Stimulated activated CD8-positive, alpha-beta memory T cell treated with anti-CD3 and anti-CD28 coated beads, Interleukin-2, amount 100 ng/mL, for 48 hours (primary cell): ENCODE measurements around the gene SLC26A4.
"Not testable (repeated sequence)": the region's sequence is repeated elsewhere in the genome, so short reads cannot be mapped to it uniquely, and the experiment has no call there.

Source experiments
- DNase-seq, 2 donors: peaks; one replicate each; pipeline ENCODE4 v3.0.0-alpha.2; 2020; ENCODE audit warnings: low read depth in 2 of 2

The SLC26A4 gene

DNA sequence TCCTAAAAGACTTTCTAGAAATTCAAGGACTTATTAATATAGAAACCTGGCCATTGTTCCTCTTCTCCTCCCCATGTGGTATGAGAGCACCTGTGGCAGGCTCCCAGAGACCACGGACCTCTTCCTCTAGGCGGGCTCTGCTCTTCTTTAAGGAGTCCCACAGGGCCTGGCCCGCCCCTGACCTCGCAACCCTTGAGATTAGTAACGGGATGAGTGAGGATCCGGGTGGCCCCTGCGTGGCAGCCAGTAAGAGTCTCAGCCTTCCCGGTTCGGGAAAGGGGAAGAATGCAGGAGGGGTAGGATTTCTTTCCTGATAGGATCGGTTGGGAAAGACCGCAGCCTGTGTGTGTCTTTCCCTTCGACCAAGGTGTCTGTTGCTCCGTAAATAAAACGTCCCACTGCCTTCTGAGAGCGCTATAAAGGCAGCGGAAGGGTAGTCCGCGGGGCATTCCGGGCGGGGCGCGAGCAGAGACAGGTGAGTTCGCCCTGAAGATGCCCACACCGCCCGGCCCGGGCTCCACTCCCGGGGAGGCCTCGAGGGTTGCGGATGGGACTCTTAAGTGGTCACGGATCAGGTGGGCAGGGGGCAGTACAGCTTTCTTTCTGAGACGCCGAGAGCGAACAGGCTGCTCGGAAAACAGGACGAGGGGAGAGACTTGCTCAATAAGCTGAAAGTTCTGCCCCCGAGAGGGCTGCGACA lies at the start of gene SLC26A4:
Gene SLC26A4, plus strand, starts transcription at position 448 of the 700 bp plus-strand sequence. CDS start 814 bp downstream, outside the sequence.
- DNase-seq, result peak in 1 of 2 donors; percentile 49

DNA sequence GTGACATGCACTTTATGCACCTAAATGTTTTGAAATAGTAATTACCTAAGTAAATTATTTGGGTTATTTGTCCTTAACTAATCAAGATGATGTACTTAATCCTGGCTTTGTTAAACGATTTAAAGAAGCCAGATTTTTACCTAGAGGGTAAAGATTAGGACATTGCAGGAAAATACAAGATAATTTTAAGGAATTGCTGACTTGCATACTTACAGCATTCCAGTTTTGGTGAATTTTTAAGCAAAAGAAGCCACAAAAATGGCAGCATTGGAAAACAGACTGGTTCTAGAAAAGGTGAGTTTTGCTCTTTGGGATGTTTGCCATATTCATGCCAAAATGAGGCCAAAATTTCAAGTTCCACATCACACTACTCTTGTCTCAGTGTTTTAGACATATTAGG lies 47.2 kb upstream of the SLC26A4 start:
- no peak for DNase-seq

GRCh38 chr7:107613948-107614347 lies 46.7 kb upstream of the SLC26A4 start:
- DNase-seq, result no peak

DNA sequence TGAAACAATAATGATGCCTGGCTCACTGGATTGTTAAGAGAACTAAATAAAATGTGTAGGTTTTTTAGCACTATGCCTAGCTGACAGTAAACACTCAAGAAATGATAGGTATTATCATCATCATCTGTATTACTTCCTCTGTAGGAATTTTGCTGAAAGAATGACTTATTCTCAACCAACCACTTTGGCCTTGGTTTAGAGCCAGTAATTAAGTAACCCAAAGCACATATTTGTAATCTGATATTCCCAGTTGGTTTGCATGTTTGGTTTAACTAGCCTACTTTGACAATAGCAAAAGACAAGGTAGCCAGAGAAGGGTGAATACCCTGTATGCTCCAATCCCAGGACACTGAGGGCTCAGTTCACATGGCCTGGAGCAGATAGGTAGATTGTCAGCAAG lies 46.2 kb upstream of the SLC26A4 start:
- DNase-seq, result no peak

GRCh38 chr7:107615910-107616680 lies 44.5 kb upstream of the SLC26A4 start:
- no peak for DNase-seq

DNA sequence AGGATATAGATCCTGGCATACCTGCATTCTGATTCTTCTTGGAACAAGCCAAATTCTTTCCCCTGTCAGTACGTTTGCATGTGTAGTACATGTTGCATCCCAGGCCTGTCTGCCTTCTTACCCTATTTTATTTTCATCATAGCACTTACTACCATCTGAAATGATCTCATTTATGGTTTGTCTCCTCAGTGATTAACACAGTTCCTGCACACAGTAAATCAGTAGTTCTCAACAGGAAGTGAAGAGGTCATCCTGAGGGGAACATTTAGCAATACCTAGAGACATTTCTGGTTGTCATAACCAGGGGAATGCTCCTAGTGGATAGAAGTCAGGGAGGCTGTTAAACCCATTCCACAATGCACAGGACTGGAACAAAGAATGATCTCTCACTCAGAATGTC lies 38.2 kb upstream of the SLC26A4 start:
- DNase-seq, result no peak

DNA sequence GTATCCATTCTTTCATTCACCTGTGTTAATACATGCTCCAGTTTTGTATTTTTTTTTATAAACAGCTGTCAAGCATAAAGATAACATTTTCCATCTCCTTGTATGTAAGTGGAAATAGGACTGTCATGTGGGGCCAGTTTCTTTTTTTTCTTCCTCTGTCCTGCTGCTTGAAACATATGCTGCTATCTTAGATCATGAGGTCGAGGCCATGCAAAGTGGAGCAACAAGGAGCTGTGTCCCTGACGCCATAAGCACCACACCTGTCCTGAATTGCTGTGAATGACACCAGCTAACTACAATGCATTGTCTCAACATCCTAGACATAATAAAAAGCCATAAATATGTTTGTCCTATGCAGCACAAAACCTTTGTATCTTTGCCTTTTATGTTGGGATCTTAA lies 37.7 kb upstream of the SLC26A4 start:
- DNase-seq, result no peak

GRCh38 chr7:107627002-107627401 lies 33.6 kb upstream of the SLC26A4 start:
- no peak for DNase-seq

DNA sequence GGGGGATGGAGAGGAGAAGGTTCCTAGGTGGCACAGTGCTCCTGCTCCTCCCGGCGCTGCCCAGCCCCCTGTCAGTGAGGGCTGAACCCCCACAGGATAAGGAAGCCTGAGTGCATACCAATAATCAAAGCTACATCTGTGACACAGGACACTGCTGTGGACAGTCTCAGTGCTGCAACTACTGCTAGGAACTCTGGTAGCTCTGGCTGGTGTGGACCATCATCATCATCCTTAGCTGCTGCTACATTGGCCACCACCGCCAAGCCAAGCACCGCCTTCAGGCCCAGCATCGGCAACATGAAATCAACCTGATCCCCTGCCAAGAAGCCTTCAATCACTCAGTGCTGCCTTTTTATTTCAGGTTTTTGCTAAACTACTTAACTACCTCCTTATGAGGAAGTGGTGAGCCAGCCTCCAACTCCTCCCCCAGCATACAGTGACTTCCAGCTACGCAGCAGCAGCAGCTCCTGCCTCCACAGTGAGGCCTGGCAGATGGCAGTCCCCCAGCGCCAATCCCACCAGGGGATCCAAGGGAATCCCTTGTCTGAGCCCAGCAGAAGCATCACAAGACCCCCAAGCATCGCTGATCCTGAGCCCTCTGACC lies 32.1 kb upstream of the SLC26A4 start:
- DNase-seq, result no peak

- no peak for DNase-seq
These were observed 30.3 kb upstream of the SLC26A4 start for GRCh38 chr7:107630342-107630741.

DNA sequence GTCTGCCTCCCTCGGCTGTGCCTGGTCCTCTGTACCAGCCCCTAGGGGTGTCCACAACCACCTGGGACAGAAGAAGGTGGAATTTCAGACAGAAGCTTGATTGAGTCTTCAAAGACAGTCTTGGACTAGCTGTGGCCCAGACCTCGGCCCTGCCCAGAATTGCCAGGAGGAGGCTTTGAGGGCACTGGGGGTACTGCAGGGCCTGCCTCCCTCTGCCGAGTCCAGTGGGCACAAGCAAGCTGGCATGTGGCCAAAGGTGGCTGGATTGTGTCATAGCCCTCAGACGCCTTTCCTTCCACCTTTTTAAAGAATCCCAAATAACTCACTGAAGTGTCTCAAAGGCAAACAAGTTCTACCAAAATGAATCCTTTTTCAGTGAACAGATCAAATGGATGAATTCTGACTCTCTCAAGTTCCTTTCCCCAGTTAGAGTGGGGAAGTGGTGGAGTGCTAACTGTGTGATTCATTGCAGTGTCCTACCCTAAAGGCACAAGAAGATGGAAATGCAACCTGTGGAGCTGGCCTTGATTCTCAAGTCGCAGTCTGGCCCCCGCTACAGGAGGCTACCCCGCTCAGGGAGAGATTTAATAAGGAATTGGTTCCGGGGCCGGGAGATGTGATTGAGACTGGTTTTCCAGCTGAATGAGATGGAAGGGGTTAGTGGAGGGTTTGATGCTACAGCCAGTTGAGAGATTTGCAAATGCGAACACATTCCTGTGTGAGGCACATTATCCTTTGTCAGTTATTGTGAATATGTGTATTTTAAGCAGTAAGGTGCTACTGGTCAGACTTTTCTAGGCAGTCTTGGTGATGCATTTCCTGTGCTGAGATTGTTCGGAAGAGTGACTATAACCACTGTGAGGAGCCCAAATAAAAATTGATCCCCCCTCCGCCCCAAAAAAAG lies 28.8 kb upstream of the SLC26A4 start:
- DNase-seq, result no peak

- no peak for DNase-seq
These were observed 28.1 kb upstream of the SLC26A4 start for GRCh38 chr7:107632492-107632865.

GRCh38 chr7:107638594-107638993 lies 22.0 kb upstream of the SLC26A4 start:
- DNase-seq, result no peak

DNA sequence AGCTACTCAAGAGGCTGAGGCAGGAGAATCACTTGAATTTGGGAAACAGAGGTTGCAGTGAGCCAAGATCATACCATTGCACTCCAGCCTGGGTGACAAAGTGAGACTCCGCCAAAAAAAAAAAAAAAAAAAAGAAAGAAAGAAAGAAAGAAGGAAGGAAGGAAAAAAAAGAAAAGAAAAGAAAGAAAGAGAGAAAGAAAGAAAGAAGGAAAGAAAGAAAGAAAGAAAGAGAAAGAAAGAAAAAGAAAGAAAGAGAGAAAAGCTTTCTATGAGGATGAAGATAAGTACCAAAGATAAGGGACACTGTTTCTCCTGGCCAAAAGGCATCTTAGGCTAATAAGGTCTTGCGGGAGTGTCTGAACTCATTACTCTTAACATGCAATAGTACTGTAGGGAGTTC lies 21.6 kb upstream of the SLC26A4 start:
- DNase-seq, result not testable (repeated sequence)

DNA sequence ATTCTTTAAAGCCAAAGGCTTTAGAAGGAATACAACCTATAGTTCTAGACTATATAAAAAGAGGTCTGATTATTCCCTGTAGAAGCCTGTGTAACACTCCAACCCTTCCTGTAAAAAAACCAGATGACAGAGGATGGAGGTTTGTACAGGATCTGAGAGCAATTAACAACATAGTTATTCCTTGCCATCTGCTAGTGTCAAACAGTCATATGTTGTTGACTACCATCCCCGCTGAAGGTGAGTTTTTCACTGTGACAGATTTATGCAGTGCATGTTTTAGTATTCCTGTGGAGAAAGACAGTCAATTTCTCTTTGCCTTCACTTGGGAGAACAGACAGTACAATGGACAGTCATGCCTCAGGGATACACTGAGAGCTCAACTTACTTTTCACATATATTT lies 19.0 kb upstream of the SLC26A4 start:
- no peak for DNase-seq

GRCh38 chr7:107642501-107642900 lies 18.1 kb upstream of the SLC26A4 start:
- DNase-seq, result no peak

GRCh38 chr7:107643407-107643806 lies 17.2 kb upstream of the SLC26A4 start:
- no peak for DNase-seq

- DNase-seq, result no peak
These were observed 16.7 kb upstream of the SLC26A4 start for GRCh38 chr7:107643938-107644308.

DNA sequence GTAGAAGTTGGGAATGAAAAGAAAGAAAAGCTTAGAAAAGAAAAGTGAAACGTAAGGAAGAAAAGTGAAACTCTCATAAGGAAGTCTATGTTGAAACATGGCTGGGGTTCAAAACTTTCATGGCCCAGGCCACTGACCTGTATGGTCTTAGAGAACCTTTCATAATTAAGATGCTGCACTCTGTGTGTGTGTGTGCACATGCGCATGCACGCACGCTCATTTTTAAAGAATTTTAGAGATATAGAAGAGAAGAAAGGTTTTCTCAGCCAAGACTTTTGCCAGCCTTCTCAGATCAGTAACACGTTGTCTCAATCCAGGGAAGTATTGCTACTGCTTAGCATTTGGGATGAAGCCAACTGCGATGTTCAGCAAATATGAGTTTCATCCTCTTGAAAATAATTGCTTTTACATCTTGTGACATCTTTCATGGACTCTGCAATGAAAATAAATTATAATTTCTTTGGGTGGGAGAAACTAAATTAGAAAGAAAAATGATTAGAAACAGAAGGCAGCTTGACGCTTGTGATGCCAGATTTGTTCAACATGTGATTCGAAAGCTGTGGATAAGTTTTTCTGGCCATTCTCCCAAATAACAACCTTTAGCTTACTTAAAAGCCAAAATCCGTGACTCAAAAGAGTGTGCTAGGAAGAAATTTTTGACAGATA lies 16.2 kb upstream of the SLC26A4 start:
- DNase-seq, result no peak

- DNase-seq, result no peak
These were observed 8.0 kb upstream of the SLC26A4 start for GRCh38 chr7:107652642-107653041.

DNA sequence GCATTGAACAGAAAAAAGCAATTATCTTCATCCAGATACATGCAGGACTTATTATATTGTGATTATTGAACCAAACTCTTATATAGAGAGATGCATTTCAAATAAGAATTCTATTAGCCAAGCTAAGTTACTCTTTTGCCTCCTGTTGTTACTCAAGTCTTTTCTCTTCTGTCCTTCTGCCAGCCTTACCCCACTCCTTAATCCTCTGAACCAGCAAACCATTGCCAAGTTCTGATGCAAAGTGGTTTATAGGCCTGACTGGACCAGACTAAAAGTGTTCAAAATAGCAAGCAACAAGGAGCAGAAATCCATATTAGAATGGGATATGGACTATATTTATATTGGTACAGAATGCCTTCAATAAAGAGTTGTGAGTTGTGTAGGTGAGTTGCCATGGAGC lies 2.2 kb upstream of the SLC26A4 start:
- DNase-seq, result no peak
